Activated gamma-delta T cell treated with anti-CD3 and anti-CD28 coated beads, Interleukin-2, amount 50 U/mL, for 16 hours (primary cell): ENCODE data around the gene DDX6.
"Not testable (repeated sequence)": the region's sequence is repeated elsewhere in the genome, so short reads cannot be mapped to it uniquely, and the experiment has no call there.

ENCODE experiments used
- DNase-seq: peaks from one replicate; pipeline ENCODE4 v3.0.0-alpha.2; 2020; ENCODE audit warnings: low read depth

Gene DDX6

DNA sequence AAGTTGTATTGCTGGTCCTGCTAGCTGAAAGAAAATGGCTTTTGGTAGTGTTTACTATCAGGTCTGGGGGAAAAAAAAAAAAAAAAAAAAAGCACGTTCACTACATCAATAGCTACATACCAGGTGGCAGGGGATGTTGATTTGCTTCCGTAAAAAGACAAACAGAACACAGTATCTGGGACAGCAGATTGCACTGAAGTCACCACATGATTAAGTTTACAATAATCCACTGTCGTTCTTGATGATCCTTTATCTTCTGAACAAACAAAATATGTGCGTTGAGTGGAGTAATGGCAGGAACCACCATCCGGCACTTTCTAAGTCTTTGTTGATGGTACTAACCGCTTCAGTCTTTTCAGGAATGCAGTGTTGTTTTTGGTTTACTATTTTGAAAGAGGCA is 48.7 kb downstream of the DDX6 start:
- no peak for DNase-seq

- no peak for DNase-seq
These were observed 50.1 kb downstream of the DDX6 start for GRCh38 chr11:118740892-118741291.

- no peak for DNase-seq
These were observed 55.8 kb downstream of the DDX6 start for GRCh38 chr11:118735203-118735602.

DNA sequence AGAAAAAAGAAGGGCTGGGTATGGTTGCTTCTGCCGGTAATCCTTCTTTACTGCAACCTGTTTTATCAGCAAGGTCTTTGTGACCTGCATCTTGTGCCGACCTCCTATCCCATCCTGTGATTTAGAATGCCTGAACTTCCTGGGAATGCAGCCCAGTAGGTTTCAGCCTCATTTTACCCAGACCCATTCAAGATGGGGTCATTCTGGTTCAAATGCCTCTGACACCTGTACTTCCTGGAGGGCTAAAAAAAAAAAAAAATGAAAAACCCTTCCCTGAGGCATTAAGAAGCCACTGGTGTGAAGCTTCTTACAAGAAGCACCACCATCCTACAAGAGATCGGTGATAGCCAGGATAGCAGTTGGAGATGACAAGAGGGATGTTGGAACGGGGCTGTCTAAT is 56.9 kb downstream of the DDX6 start:
- DNase-seq, result no peak

- DNase-seq, result not testable (repeated sequence)
These were observed 61.2 kb downstream of the DDX6 start for GRCh38 chr11:118729753-118730152.

- DNase-seq, result not testable (repeated sequence)
These were observed 62.9 kb downstream of the DDX6 start for GRCh38 chr11:118728112-118728511.

GRCh38 chr11:118727721-118728066 is 63.3 kb downstream of the DDX6 start:
- DNase-seq, result not testable (repeated sequence)

DNA sequence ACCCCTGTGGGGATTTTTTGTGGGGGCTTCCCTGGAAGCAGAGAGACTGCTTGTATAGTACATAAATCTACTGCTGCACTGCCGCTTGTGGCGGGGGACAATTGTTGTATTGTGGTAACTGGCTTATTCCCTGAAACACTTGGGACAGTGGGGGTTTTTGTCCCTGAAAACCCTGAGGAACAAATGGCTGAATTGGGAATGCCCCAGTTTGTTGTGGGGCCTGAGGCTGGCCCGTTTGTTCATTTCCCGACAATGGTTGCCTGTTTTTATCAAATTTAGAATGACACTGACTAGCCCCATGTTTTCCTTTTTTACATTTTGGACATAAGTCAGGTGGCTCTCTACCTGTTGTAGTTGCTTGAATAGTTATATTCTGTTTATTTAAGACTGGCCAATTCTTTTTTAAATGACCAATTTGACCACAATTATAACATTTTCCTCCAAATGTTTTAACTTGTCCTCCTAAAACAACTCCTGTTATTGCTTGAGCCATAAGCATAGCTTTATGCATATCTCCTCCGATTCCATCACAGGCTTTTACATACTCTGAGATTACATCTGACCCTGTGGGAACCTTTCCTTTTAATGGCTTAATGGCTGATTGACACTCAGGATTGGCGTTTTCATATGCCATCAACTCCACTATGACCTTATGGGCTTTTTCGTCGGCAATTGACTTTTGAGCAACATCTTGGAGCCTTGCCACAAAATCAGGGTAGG is 63.8 kb downstream of the DDX6 start:
- DNase-seq, result not testable (repeated sequence)

DNA sequence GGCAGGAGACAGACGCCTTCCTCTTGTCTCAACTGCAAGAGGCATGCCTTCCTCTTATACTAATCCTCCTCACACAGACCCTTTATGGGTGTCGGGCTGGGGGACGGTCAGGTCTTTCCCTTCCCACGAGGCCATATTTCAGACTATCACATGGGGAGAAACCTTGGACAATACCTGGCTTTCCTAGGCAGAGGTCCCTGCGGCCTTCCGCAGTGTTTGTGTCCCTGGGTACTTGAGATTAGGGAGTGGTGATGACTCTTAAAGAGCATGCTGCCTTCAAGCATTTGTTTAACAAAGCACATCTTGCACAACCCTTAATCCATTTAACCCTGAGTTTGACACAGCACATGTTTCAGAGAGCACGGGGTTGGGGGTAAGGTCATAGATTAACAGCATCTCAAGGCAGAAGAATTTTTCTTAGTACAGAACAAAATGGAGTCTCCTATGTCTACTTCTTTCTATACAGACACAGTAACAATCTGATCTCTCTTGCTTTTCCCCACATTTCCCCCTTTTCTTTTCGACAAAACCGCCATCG is 69.4 kb downstream of the DDX6 start:
- not testable (repeated sequence) for DNase-seq

DNA sequence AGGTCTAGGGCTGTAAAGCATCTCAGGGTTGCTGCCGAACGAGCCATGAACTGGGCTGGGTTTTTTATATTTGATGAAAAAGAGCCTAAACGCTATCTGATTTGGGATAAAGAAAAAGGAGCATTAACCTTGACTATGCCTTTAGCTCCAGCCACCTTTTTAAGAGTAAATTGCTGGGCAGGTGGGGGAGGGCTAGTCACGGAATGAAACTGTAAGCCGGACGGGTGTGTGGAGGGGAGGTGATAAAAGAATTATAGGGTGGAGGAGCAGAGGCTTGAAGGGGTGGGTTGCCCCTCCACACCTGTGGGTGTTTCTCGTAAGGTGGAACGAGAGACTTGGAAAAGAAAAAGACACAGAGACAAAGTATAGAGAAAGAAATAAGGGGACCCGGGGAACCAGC is 70.2 kb downstream of the DDX6 start:
- DNase-seq, result not testable (repeated sequence)

- DNase-seq, result not testable (repeated sequence)
These were observed 70.9 kb downstream of the DDX6 start for GRCh38 chr11:118720078-118720477.

DNA sequence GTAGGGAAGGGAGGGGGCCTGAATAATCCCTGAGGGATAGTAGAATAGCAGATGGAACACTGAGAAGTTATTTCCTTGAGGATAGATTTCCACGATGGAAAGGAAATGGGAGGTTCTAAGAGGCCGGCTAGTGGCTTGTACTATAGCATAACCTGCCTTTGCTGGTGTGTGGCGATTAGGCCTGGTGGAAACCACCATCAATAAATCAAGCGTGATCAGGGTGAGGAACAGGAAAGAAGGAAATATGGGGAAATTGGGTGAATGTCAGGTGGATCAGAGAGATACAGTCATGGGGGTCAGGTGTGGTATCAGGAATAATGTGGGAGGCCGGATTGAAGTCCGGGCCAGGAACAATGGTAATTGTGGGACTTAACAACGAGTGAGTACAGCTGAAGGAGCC is 72.4 kb downstream of the DDX6 start:
- not testable (repeated sequence) for DNase-seq

- DNase-seq, result not testable (repeated sequence)
These were observed 73.2 kb downstream of the DDX6 start for GRCh38 chr11:118717733-118718132.

DNA sequence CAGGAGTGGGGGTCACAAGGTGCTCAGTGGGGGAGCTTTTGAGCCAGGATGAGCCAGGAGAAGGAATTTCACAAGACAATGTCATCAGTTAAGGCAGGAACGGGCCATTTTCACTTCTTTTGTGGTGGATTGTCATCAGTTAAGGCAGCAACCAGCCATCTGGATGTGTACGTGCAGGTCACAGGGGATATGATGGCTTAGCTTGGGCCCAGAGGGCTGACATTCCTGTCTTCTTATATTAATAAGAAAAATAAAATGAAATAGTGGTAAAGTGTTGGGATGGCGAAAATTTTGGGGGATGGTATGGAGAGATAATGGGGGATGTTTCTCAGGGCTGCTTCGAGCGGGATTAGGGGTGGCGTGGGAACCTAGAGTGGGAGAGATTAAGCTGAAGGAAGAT is 73.7 kb downstream of the DDX6 start:
- not testable (repeated sequence) for DNase-seq

DNA sequence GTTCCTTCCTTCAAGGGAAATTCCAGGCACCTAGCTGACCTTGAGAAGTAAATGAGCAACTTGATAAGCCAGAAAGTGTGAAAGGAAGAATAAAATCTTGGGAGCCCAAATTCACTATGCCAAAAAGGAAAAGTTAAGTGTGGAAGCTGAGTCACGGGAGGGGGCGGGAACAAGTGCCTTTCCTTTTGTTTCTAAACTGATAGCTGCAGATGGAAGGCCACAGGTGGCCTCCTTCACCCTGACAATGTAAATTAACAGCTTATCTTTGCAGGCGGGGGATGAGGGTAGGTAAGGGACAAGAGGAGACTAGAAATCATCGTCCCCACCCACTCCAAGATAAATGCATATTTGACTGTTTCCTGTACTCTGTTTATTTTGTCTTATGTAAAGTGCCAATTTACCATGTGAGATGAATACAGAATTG is 75.1 kb downstream of the DDX6 start:
- no peak for DNase-seq

- no peak for DNase-seq
These were observed 75.6 kb downstream of the DDX6 start for GRCh38 chr11:118715245-118715831.

DNA sequence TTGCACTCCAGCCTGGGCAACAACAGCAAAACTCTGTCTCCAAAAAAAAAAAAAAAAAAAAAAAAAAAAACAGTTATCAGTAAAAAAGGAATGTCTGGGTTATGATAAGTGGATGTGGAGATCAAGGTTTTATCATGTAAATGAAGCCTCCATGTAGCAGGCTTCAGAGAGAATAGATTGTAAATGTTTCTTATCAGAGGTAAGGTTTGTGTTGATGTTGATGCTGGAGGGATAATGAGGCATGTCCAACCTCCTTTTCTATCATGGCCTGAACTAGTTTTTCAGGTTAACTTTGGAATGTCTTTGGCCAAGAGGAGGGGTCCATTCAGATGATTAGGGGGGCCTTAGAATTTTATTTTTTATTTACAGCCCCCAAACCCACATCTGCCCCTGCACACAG is 76.1 kb downstream of the DDX6 start:
- no peak for DNase-seq

GRCh38 chr11:118714416-118714815 is 76.5 kb downstream of the DDX6 start:
- not testable (repeated sequence) for DNase-seq

DNA sequence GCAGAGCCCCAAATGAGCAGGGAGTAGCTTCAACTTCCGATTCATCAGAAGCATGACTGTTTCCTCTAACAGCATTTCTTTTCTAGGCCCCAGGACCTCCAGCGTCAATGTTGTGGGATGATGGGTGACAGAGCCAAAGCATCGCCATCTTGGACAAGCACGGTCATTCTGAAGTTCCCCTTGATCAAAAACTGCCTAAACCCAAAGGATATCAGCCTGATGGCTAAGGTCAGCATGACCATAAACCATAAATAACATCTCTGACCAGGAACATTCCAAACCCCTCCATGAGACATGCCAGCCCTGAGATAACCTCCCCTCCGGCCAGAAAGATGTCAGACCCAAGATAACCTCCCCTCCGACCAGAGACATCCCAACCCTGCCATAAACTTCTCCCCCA is 82.7 kb downstream of the DDX6 start:
- no peak for DNase-seq

- DNase-seq, result no peak
These were observed 84.5 kb downstream of the DDX6 start for GRCh38 chr11:118706546-118706825.

- DNase-seq, result no peak
These were observed 85.0 kb downstream of the DDX6 start for GRCh38 chr11:118705791-118706545.

DNA sequence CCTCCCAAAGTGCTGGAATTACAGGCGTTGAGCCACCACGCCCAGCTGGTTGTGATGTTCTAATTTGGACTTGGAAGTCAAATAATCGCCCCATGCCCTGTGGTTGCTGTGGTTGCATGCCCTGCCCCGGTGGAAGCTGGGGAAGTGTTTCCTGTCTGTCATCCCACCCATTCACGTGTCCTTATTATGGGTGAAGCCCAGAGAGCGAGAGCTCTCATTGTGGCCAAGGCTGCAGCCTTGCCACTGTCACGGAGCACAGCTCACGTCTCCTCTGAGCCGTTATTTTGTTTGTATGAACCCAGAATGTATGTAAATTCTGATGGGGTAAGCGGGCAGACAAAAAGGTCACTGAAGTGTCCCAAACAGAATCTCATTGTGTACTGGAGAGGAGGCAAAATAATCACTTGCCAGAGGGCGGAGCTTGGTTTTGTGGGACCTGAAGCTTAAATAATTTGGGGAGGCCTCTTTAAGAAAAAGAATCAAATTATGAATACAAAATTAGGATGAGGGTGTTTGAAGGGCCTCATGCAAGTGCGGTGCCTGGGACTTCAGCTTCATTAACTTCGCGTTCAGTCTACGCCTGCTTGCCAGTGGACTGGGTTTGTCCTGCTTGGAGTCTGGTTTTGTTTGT is 85.7 kb downstream of the DDX6 start:
- DNase-seq, result no peak
